ENCODE results near the gene ATXN1. TPM values are rescaled to one million over a fixed set of nuclear protein-coding genes. Genes with fewer than 3 reads are reported as not detected.

ATXN1 gene
- total RNA-seq, 4 donors from 2014 or later = 48.7 to 166 (median 105) TPM

DNA sequence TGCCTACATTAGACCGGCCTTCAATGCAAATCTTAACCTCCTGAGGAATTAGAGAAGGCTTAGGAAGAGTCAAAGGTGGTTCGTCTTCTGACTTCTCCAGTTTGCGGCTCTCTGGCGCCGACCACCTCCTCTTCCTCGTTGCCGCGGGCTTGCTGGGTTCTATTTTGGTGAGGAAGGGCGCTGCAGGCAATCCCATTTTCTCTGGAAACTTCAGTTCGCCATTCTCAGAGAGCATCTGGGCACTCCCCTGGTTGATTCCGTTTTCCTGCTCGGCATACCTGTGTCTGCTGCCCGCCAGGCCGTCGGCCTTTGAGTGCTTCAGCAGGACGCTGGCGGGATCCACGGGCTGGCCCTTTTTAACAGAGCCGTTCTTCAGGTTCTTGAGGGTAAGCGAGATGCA is 454.9 kb downstream of the ATXN1 start:
- Histone ChIP-seq H3K36me3 (peaks cover 0 to 11% (median 0%) of the 10 kb centered on the region in 4 donors), H3K4me3 (no peak overlapping the region), H3K9me3 (no peaks in the 10 kb centered on the region), H3K27ac (no peak overlapping the region), H3K4me1 (no peaks in the 10 kb centered on the region), H3K27me3 (no peaks in the 10 kb centered on the region)
- WGBS, 2 donors (ENCODE audit: low coverage in 1 of 2) = 82 to 100% methylated on average over 1 to 20 of the region's 20 CpGs
- intact Hi-C loops (cut with DNase I; ENCODE audit: low total_unique reads) (no loop called here), in situ Hi-C loops (cut with MboI; ENCODE audit: low pct_ligation_motif_present in 1 of 4, low pct_unique_long_range_greater_than_20kb in 1 of 4, low sequenced_read_pairs in 3 of 4) (no loop called here)
- DNase-seq = no peak
- TF ChIP-seq, protein P1, sequence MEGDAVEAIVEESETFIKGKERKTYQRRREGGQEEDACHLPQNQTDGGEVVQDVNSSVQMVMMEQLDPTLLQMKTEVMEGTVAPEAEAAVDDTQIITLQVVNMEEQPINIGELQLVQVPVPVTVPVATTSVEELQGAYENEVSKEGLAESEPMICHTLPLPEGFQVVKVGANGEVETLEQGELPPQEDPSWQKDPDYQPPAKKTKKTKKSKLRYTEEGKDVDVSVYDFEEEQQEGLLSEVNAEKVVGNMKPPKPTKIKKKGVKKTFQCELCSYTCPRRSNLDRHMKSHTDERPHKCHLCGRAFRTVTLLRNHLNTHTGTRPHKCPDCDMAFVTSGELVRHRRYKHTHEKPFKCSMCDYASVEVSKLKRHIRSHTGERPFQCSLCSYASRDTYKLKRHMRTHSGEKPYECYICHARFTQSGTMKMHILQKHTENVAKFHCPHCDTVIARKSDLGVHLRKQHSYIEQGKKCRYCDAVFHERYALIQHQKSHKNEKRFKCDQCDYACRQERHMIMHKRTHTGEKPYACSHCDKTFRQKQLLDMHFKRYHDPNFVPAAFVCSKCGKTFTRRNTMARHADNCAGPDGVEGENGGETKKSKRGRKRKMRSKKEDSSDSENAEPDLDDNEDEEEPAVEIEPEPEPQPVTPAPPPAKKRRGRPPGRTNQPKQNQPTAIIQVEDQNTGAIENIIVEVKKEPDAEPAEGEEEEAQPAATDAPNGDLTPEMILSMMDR (IDR thresholded peaks at IDR 0.05) = no peak
- TF ChIP-seq POLR2A (IDR thresholded peaks at IDR 0.05) (no peak), POLR2AphosphoS5 (IDR thresholded peaks at IDR 0.05) (no peak), EP300 (IDR thresholded peaks at IDR 0.05; ENCODE audit: low read depth) (no peak)

- H3K9me3 ChIP-seq = no peaks in the 10 kb centered on the region
- no peak overlapping the region for H3K27ac ChIP-seq
- WGBS, 2 donors (ENCODE audit: low coverage in 1 of 2) = 83% methylated on average over 19 of the region's 19 CpGs; no CpG with 5 or more reads in 1 of the 2 donors
- no peaks in the 10 kb centered on the region for H3K27me3 ChIP-seq
- H3K4me1 ChIP-seq = no peaks in the 10 kb centered on the region
- intact Hi-C loops (cut with DNase I; ENCODE audit: low total_unique reads) = no loop called here
- no peak overlapping the region for H3K4me3 ChIP-seq
- no peak for DNase-seq
- TF ChIP-seq EP300 (IDR thresholded peaks at IDR 0.05; ENCODE audit: low read depth) = no peak
- no peak for TF ChIP-seq POLR2A (IDR thresholded peaks at IDR 0.05)
- no peak for TF ChIP-seq POLR2AphosphoS5 (IDR thresholded peaks at IDR 0.05)
- TF ChIP-seq, protein P1 (IDR thresholded peaks at IDR 0.05) = no peak
- in situ Hi-C loops (cut with MboI; ENCODE audit: low pct_ligation_motif_present in 1 of 4, low pct_unique_long_range_greater_than_20kb in 1 of 4, low sequenced_read_pairs in 3 of 4) = no loop called here
- H3K36me3 ChIP-seq = peaks cover 0 to 11% (median 0%) of the 10 kb centered on the region in 4 donors
Measured at GRCh38 chr6:16305788-16306187, 455.5 kb downstream of the ATXN1 start.

DNA sequence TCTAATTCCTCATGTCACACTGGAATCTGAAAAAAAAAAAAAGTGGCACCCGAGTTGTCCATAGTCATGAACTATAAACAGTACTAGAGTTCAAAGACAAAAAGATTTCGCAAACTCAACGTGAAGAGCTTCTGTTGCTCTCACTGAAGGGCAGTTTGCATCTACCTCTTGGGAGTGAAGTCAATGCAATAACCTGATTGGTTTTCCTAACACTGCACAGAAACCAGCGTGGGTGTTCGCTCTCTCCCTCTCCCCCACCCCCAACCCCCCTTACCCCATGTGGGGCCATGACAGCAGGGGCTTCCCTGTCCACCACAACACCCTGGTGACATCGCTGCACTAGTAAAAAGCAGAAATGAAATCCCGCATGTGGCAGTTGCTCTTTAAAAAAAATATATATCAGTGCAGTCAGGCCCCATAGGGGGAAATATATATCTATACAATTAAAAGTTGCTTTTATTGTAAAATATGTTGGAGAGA is 456.0 kb downstream of the ATXN1 start:
- Histone ChIP-seq H3K4me3 (no peak overlapping the region), H3K27me3 (no peaks in the 10 kb centered on the region), H3K4me1 (no peaks in the 10 kb centered on the region), H3K27ac (no peak overlapping the region), H3K9me3 (no peaks in the 10 kb centered on the region), H3K36me3 (peaks cover 0 to 11% (median 0%) of the 10 kb centered on the region in 4 donors)
- in situ Hi-C loops (cut with MboI; ENCODE audit: low pct_ligation_motif_present in 1 of 4, low pct_unique_long_range_greater_than_20kb in 1 of 4, low sequenced_read_pairs in 3 of 4) = no loop called here
- DNase-seq = peak; percentile 31
- TF ChIP-seq POLR2AphosphoS5 (IDR thresholded peaks at IDR 0.05) (no peak), POLR2A (IDR thresholded peaks at IDR 0.05) (no peak), EP300 (IDR thresholded peaks at IDR 0.05; ENCODE audit: low read depth) (no peak)
- TF ChIP-seq, protein P1 (IDR thresholded peaks at IDR 0.05) = no peak
- 63 to 82% methylated on average over 5 to 7 of the region's 7 CpGs for WGBS, 2 donors (ENCODE audit: low coverage in 1 of 2)
- intact Hi-C loops (cut with DNase I; ENCODE audit: low total_unique reads) = no loop called here

DNA sequence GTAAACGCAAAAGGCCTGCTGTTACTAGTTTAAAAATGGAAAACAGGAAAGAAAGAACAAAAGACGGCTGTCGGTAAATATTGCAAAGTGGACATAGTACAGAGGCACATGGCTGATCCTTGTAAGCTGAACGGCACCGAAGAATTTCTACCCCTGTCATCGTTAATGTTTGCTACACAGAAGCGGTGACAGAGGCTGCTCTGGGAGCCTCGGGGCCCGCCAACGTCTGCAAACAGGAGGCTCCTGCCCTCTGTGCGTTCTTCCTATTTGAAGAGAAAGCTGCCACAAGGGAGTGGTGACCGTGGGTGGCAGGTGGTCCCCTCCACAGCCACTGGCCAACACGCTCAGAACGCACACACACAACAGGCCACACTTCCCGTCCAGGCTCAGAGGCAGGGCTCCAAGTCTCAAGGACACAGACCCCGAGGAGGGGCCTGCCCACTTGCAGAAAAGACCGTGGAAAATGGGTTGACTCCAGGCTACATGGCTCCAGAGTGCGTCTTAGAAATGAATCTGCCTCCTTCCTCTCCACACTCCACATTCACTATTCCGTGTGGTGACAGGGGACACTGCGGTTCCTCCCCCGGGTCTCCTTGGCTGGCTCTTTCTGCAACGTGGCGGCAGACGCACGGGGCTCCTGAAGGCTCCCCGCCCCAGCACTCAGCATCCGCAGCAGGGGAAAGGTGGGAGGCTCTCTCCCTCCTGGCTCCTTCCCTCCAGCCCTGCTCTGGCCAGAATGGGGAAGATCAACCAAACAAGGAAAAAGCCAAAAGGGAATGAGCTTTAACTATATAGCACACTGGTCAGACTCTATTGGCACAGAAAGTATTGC is 458.3 kb downstream of the ATXN1 start:
- 88 to 95% methylated on average over 3 to 27 of the region's 27 CpGs for WGBS, 2 donors (ENCODE audit: low coverage in 1 of 2)
- no peak overlapping the region for H3K4me3 ChIP-seq
- H3K27ac ChIP-seq = no peak overlapping the region
- no peaks in the 10 kb centered on the region for H3K9me3 ChIP-seq
- no peaks in the 10 kb centered on the region for H3K4me1 ChIP-seq
- intact Hi-C loops (cut with DNase I; ENCODE audit: low total_unique reads) = no loop called here
- H3K27me3 ChIP-seq = no peaks in the 10 kb centered on the region
- DNase-seq = no peak
- TF ChIP-seq, protein P1 (IDR thresholded peaks at IDR 0.05) = no peak
- no peak for TF ChIP-seq POLR2AphosphoS5 (IDR thresholded peaks at IDR 0.05)
- no peak for TF ChIP-seq EP300 (IDR thresholded peaks at IDR 0.05; ENCODE audit: low read depth)
- TF ChIP-seq POLR2A (IDR thresholded peaks at IDR 0.05) = no peak
- H3K36me3 ChIP-seq = peaks cover 0 to 11% (median 0%) of the 10 kb centered on the region in 4 donors
- in situ Hi-C loops (cut with MboI; ENCODE audit: low pct_ligation_motif_present in 1 of 4, low pct_unique_long_range_greater_than_20kb in 1 of 4, low sequenced_read_pairs in 3 of 4) = no loop called here

Measured in transverse colon (tissue), 4 donors.